Kidney epithelial cell (primary cell): Measurements from ENCODE around the gene ACACA. TPM values are rescaled to one million over a fixed set of nuclear protein-coding genes. Genes with fewer than 3 reads are reported as not detected.

Experiments used
- DNase-seq: peaks from one replicate; pipeline ENCODE4 v3.0.0-alpha.2; 2010; ENCODE audit warnings: low read depth
- H3K27me3 ChIP-seq: 2 replicates; pipeline ENCODE4 v1.6.0; 2011; ENCODE audit warnings: low read length; ENCODE audit not compliant: control insufficient read depth, insufficient read depth
- H3K36me3 ChIP-seq: 2 replicates; pipeline ENCODE4 v1.5.1; 2011; ENCODE audit warnings: low read length; ENCODE audit not compliant: control insufficient read depth, insufficient read depth
- H3K4me3 ChIP-seq: 2 replicates; pipeline ENCODE4 v1.5.1; 2011; ENCODE audit warnings: low read depth, mild to moderate bottlenecking, control low read depth, low read length
- total RNA-seq: library from RNA; depleted of rRNA; stranded (reverse); fragments of >200 nt; gene quantifications from 2 replicates; pipeline ENCODE4 v1.2.3, GENCODE V29; 2015
- TF ChIP-seq, protein P1 (sequence below): IDR thresholded peaks from 2 replicates; pipeline ENCODE4 v1.5.1; 2011; ENCODE audit warnings: mild to moderate bottlenecking, moderate library complexity, low read length, control low read depth, inconsistent platforms; ENCODE audit not compliant: insufficient read depth, poor library complexity, severe bottlenecking

ACACA gene
- total RNA-seq, 1 donor from 2014 or later, result 54.2 TPM

- H3K36me3 ChIP-seq, result no peaks in the 10 kb centered on the region
These were observed 33.0 kb downstream of the ACACA start for GRCh38 chr17:37373530-37374159.

DNA sequence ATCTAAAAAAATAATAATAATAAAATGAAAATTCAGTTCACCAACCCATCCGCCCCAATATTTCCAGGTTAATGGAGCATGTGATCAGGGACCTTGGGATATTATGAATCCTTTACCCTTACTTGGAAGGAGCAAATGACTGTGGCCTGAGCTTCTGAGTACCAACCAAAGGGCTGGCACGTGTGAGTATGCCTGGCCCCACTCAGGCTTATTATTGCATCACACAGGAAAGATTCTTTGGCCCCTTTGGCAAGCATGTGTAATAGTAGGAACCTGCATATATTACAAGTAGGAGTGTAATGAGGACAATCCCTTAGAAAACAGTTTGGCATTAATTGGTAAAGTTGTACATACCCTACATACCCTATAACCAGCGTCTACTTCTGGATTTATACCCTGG lies 38.1 kb downstream of the ACACA start:
- no peak for DNase-seq

More at GRCh38 chr17:37373530-37374159, 33.0 kb downstream of the ACACA start:
- no peak for DNase-seq
- Histone ChIP-seq H3K27me3 (no peaks in the 10 kb centered on the region), H3K4me3 (no peak overlapping the region)
- TF ChIP-seq, protein P1, sequence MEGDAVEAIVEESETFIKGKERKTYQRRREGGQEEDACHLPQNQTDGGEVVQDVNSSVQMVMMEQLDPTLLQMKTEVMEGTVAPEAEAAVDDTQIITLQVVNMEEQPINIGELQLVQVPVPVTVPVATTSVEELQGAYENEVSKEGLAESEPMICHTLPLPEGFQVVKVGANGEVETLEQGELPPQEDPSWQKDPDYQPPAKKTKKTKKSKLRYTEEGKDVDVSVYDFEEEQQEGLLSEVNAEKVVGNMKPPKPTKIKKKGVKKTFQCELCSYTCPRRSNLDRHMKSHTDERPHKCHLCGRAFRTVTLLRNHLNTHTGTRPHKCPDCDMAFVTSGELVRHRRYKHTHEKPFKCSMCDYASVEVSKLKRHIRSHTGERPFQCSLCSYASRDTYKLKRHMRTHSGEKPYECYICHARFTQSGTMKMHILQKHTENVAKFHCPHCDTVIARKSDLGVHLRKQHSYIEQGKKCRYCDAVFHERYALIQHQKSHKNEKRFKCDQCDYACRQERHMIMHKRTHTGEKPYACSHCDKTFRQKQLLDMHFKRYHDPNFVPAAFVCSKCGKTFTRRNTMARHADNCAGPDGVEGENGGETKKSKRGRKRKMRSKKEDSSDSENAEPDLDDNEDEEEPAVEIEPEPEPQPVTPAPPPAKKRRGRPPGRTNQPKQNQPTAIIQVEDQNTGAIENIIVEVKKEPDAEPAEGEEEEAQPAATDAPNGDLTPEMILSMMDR, result peak; percentile 100

GRCh38 chr17:37365589-37365988 lies 41.0 kb downstream of the ACACA start:
- TF ChIP-seq, protein P1, result no peak
- no peak for DNase-seq
- H3K36me3 ChIP-seq, result no peaks in the 10 kb centered on the region
- H3K4me3 ChIP-seq, result no peak overlapping the region
- H3K27me3 ChIP-seq, result no peaks in the 10 kb centered on the region

More for the DNA sequence above, 38.1 kb downstream of the ACACA start:
- TF ChIP-seq, protein P1, result no peak
- Histone ChIP-seq H3K36me3 (no peaks in the 10 kb centered on the region), H3K4me3 (no peak overlapping the region), H3K27me3 (no peaks in the 10 kb centered on the region)

DNA sequence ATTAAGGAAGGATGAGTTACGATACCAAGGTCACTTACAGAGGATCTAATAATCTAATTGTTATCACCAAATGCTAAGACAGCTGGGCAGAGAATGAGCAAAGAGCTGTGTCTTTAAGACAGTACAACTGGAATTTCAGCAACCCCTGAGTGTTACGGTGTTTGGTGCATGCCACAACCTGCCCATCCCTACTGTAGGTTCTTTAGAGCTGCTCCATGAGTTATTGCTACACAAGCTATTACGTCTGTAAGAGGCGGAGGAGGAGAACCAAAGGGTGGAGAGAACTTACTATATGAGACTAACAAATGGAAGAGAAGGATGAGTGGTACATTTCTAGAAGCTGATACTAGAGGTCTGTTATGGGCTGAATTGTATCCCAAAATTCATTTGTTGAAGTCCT lies 45.1 kb downstream of the ACACA start:
- Histone ChIP-seq H3K27me3 (no peaks in the 10 kb centered on the region), H3K4me3 (no peak overlapping the region), H3K36me3 (no peaks in the 10 kb centered on the region)
- DNase-seq, result no peak
- TF ChIP-seq, protein P1, result no peak

GRCh38 chr17:37360632-37361031 lies 46.0 kb downstream of the ACACA start:
- TF ChIP-seq, protein P1, result no peak
- Histone ChIP-seq H3K27me3 (no peaks in the 10 kb centered on the region), H3K36me3 (no peaks in the 10 kb centered on the region), H3K4me3 (no peak overlapping the region)
- DNase-seq, result no peak

GRCh38 chr17:37359682-37360188 lies 46.9 kb downstream of the ACACA start:
- no peaks in the 10 kb centered on the region for H3K36me3 ChIP-seq
- no peak for DNase-seq
- TF ChIP-seq, protein P1, result no peak
- peak overlapping the region; percentile 38 for H3K4me3 ChIP-seq
- no peaks in the 10 kb centered on the region for H3K27me3 ChIP-seq
